T-cell (primary cell): ENCODE measurements around the gene PPP4R1. TPM values are rescaled to one million over a fixed set of nuclear protein-coding genes. Genes with fewer than 3 reads are reported as not detected.

Experiments
- ATAC-seq, 4 experiments: fragments of 200-7000 bp in 3 of 4; fragments of 150-1000 bp in 1 of 4; cut with Tn5 transposase; replicated peaks in 1 of 4; 1 replicate in 3 of 4; 2 replicates in 1 of 4; pipeline ENCODE4 v1.10.0; 2021; ENCODE audit warnings: moderate library complexity in 3 of 4, mild to moderate bottlenecking in 2 of 4, moderate number of reproducible peaks in 1 of 4
- CTCF ChIA-PET, 2 donors: fragments of 300-600 bp; sonication (Branson Sonifier 250); formaldehyde crosslinking; loops; one replicate each; lab custom pipeline; 2022; ENCODE audit warnings: antibody characterized with exemption in 2 of 2; lab: Charles Lee
- POLR2A ChIA-PET, 2 donors: fragments of 300-600 bp; sonication (Branson Sonifier 250); formaldehyde crosslinking; loops; one replicate each; lab custom pipeline; 2022; ENCODE audit warnings: antibody characterized with exemption in 2 of 2; lab: Charles Lee
- DNase-seq, 35 experiments: peaks; one replicate each; pipeline versions ENCODE4 v3.0.0 to v3.0.0-alpha.2; 2013 to 2023
- H3K27ac ChIP-seq: one replicate; pipeline ENCODE4 v1.5.1; 2013; ENCODE audit warnings: low read length
- H3K27me3 ChIP-seq, 2 experiments: replicated peaks in 1 of 2; 1 replicate in 1 of 2; 2 replicates in 1 of 2; pipeline versions ENCODE4 v1.6.1 to v1.7.0; 2013; ENCODE audit warnings: low read length in 1 of 2, mixed read lengths in 1 of 2; ENCODE audit not compliant: control insufficient read depth in 2 of 2, insufficient read depth in 2 of 2; ENCODE audit errors: extremely low read depth in 1 of 2
- H3K36me3 ChIP-seq, 2 donors: 1 replicate in 1 of 2; 2 replicates in 1 of 2; pipeline versions ENCODE4 v1.6.1 to v1.7.0; 2013; ENCODE audit warnings: low read length in 1 of 2; ENCODE audit not compliant: control insufficient read depth in 2 of 2, insufficient read depth in 1 of 2; ENCODE audit errors: extremely low read depth in 1 of 2
- H3K4me1 ChIP-seq, 2 experiments: 1 replicate in 1 of 2; 2 replicates in 1 of 2; pipeline versions ENCODE4 v1.6.1 to v1.7.0; 2013; ENCODE audit warnings: low read length in 2 of 2, mixed read lengths in 1 of 2; ENCODE audit not compliant: insufficient read depth in 2 of 2, control insufficient read depth in 1 of 2; ENCODE audit errors: extremely low read depth in 1 of 2
- H3K4me3 ChIP-seq, 2 donors: 1 replicate in 1 of 2; 2 replicates in 1 of 2; pipeline versions ENCODE4 v1.5.1 to v1.7.0; 2013; ENCODE audit warnings: mild to moderate bottlenecking in 2 of 2, low read length in 1 of 2, moderate library complexity in 1 of 2; ENCODE audit not compliant: control insufficient read depth in 1 of 2; ENCODE audit errors: extremely low read depth in 1 of 2
- H3K9me3 ChIP-seq: 2 replicates; pipeline ENCODE4 v1.7.0; 2013
- H3K27ac Mint-ChIP-seq, 2 donors: one replicate each; pipeline ENCODE4 v1.8.0; 2020 to 2021; ENCODE audit warnings: mild to moderate bottlenecking in 2 of 2, mixed read lengths in 2 of 2
- H3K27me3 Mint-ChIP-seq, 2 donors: one replicate each; pipeline ENCODE4 v1.8.0; 2021 to 2022; ENCODE audit warnings: mixed read lengths in 2 of 2
- H3K36me3 Mint-ChIP-seq: one replicate; pipeline ENCODE4 v1.8.0; 2021; ENCODE audit warnings: mixed read lengths
- H3K4me1 Mint-ChIP-seq, 3 donors: one replicate each; pipeline ENCODE4 v1.8.0; 2020 to 2022; ENCODE audit warnings: mixed read lengths in 3 of 3, mild to moderate bottlenecking in 1 of 3
- H3K4me3 Mint-ChIP-seq, 3 donors: one replicate each; pipeline ENCODE4 v1.8.0; 2020 to 2022; ENCODE audit warnings: mild to moderate bottlenecking in 3 of 3, mixed read lengths in 3 of 3, moderate library complexity in 3 of 3
- H3K9me3 Mint-ChIP-seq, 3 donors: one replicate each; pipeline ENCODE4 v1.8.0; 2020 to 2022; ENCODE audit warnings: mixed read lengths in 3 of 3
- WGBS: methylation state at CpG from one replicate; pipeline ENCODE4 v1.1.5; 2013; ENCODE audit warnings: missing lambda C conversion rate; ENCODE audit not compliant: insufficient coverage; 5-methylcytosine and 5-hydroxymethylcytosine counted together
- total RNA-seq, 35 experiments: library from RNA in 6 of 35; stranded (reverse) in 6 of 35; fragments of 120-200 nt in 1 of 35; gene quantifications; one replicate each; pipeline versions ENCODE4 v1.2.1 to v1.2.4 and lab custom pipeline; 2013 to 2026

Gene PPP4R1
- total RNA-seq, 5 donors from 2014 or later (not counting 1 experiment from before 2014, with no cell fraction given), result 31.5 to 54.7 (median 44.4) TPM

DNA sequence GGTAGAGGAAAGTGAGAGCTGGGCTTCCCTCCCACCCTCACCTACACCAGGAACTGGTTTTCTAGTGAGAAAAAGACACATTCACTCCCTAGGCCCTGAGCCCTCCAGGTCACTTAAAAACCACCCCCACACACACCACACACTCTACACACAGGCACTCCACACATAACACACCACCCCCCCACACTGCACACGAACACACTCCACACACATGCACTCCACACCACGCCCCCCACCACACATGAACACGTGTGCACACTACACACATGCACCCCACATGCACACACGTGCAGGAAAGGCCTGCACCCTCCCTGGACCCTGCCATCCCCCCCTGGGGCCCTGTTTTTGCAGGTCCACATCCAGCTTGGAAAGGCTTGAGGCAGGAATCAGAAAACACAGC is 71.4 kb downstream of the PPP4R1 start:
- Histone ChIP-seq H3K27ac (no peak overlapping the region), H3K36me3 (peaks cover 6 to 27% of the 10 kb centered on the region in 2 donors), H3K4me3 (no peak overlapping the region), H3K9me3 (no peaks in the 10 kb centered on the region), H3K4me1 (no peaks in the 10 kb centered on the region), H3K27me3 (no peaks in the 10 kb centered on the region)
- Mint-ChIP-seq H3K4me3 (no peak overlapping the region), H3K27me3 (no peaks in the 10 kb centered on the region), H3K36me3 (peaks cover 33% of the 10 kb centered on the region), H3K9me3 (peaks cover 0 to 3% (median 0%) of the 10 kb centered on the region in 3 donors), H3K4me1 (peaks cover 0 to 2% (median 0%) of the 10 kb centered on the region in 3 donors), H3K27ac (no peak overlapping the region)
- ATAC-seq (no peak), DNase-seq (no peak)
- POLR2A ChIA-PET, result no interaction called here
- CTCF ChIA-PET, result no interaction called here
- 76% methylated on average over 4 of the region's 4 CpGs for WGBS

DNA sequence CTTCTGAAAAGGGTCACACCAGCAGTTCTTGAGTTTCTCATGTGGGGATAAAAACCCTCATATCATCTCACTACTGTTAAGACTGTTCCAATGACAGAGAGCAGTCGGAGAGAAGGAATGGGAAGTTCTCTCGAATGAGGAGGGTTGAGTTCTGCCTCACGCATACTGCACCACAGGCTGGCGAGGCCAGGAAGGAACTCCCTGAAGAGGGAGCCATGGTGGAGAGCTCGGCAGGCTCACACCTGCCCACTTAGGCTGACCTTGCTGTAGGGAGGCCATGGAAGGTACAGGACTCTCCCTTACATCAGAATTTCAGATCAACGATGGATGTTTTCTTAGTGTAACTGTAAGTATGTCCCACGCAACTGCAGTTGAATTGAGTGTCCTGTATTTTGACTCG is 74.4 kb downstream of the PPP4R1 start:
- H3K27me3 ChIP-seq, result no peaks in the 10 kb centered on the region
- H3K27ac Mint-ChIP-seq, result no peak overlapping the region
- ATAC-seq (no peak), DNase-seq (no peak)
- no peaks in the 10 kb centered on the region for H3K4me1 ChIP-seq
- no peak overlapping the region for H3K27ac ChIP-seq
- H3K27me3 Mint-ChIP-seq, result no peaks in the 10 kb centered on the region
- H3K36me3 Mint-ChIP-seq, result peaks cover 30% of the 10 kb centered on the region
- WGBS, result 95% methylated on average over 7 of the region's 8 CpGs
- no peaks in the 10 kb centered on the region for H3K9me3 ChIP-seq
- peaks cover 9 to 29% of the 10 kb centered on the region in 2 donors for H3K36me3 ChIP-seq
- H3K4me3 ChIP-seq, result no peak overlapping the region
- H3K9me3 Mint-ChIP-seq, result peaks cover 0 to 3% (median 0%) of the 10 kb centered on the region in 3 donors
- H3K4me1 Mint-ChIP-seq, result peaks cover 0 to 2% (median 0%) of the 10 kb centered on the region in 3 donors
- ChIA-PET CTCF (no interaction called here), POLR2A (no interaction called here)
- no peak overlapping the region for H3K4me3 Mint-ChIP-seq

DNA sequence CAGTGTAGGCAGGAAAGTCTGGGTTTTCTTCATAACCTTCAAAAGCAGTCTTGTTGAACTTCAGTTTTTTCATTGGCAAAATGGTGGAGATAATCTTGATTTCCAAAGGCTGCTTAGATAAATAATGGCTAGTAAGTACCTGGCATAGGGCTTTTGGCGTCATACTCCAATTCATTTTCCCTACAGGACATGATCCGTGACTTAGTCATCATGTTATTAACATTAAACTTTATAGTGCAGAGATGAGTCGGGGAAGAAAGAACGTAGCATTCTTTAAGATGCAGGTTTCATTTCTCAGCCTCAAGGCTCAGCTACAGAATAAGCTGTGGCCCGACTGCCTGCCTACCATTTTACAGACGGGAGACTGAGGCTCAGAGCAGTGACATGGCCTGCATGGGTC is 75.1 kb downstream of the PPP4R1 start:
- no peaks in the 10 kb centered on the region for H3K9me3 ChIP-seq
- CTCF ChIA-PET, result no interaction called here
- POLR2A ChIA-PET, result no interaction called here
- DNase-seq (no peak), ATAC-seq (no peak)
- no peaks in the 10 kb centered on the region for H3K4me1 ChIP-seq
- Mint-ChIP-seq H3K9me3 (peaks cover 0 to 3% (median 0%) of the 10 kb centered on the region in 3 donors), H3K4me1 (peaks cover 0 to 1% (median 0%) of the 10 kb centered on the region in 3 donors), H3K36me3 (peaks cover 36% of the 10 kb centered on the region), H3K4me3 (no peak overlapping the region), H3K27me3 (no peaks in the 10 kb centered on the region), H3K27ac (no peak overlapping the region)
- peaks cover 14 to 35% of the 10 kb centered on the region in 2 donors for H3K36me3 ChIP-seq
- no peak overlapping the region for H3K4me3 ChIP-seq
- H3K27ac ChIP-seq, result no peak overlapping the region
- H3K27me3 ChIP-seq, result no peaks in the 10 kb centered on the region
- WGBS, result 92% methylated on average over 2 of the region's 6 CpGs

DNA sequence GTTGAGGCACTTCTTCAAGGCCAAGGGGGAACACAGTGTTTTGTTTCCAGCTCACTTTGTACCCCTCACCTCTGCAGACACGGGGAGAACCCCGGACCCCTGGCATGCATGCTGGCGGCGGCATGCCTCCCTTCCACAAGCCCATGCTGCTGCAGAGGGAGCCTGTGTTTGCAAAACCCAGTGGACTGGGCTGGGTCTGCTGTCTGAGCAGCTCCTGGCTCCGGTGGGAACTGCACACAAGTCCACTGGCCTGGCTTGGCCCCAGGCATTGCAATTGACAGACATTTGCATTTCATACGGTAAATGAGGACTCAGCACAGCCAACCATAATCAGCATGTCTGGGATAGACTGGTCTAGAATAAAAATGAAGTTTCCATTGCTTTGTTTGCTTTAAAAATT is 76.7 kb downstream of the PPP4R1 start:
- ChIA-PET CTCF (interaction anchor here in 1 of 2 donors (0.7 kb wide), 1 partner anchor 74 kb away, joined by 4 read pairs; no protein-coding TSS in a partner anchor), POLR2A (no interaction called here)
- Mint-ChIP-seq H3K36me3 (peaks cover 49% of the 10 kb centered on the region), H3K4me3 (no peak overlapping the region), H3K27ac (no peak overlapping the region), H3K4me1 (no peaks in the 10 kb centered on the region), H3K9me3 (peaks cover 0 to 3% (median 0%) of the 10 kb centered on the region in 3 donors), H3K27me3 (no peaks in the 10 kb centered on the region)
- ATAC-seq (no peak), DNase-seq (no peak)
- 98% methylated on average over 5 of the region's 6 CpGs for WGBS
- Histone ChIP-seq H3K36me3 (peaks cover 17 to 51% of the 10 kb centered on the region in 2 donors), H3K4me1 (no peaks in the 10 kb centered on the region), H3K27me3 (no peaks in the 10 kb centered on the region), H3K4me3 (no peak overlapping the region), H3K27ac (no peak overlapping the region), H3K9me3 (no peaks in the 10 kb centered on the region)

DNA sequence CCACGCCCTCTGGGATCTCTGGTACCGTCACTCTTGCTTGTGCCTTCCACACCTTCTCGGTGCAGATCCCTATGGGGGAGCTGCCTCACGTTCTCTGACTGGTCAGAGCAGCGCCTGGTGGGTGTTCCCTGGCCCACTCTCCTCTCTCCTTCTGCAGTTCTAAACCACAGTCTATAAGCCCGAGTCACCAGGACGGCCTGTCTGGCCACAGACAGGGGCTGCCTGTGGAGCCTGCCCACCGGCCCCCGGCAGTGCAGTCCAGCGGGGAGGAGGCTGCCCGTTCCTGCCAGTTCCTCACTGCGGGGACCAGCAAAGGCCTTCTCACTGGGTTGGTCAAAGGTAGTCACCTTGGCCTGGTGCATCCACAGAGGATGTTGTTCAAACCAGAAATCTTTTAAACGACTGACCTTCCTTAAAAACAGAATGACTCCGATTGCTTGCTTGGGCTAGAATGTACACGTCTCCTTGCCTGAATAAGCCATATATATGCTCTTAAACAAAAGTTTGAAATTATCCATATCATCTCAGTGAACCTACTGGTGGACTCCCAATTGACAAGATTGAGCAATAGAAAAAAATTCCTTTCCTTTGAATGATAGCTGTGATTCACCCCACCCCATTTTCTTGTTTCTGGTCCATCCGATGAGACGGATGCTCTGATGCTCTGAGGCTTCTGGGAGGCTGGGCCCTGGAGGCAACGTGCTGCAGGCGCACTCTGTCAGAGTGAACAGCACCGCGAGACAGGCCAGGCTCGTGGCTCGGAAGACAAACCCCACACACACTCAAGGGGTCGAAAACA is 77.8 kb downstream of the PPP4R1 start:
- no peak overlapping the region for H3K27ac Mint-ChIP-seq

DNA sequence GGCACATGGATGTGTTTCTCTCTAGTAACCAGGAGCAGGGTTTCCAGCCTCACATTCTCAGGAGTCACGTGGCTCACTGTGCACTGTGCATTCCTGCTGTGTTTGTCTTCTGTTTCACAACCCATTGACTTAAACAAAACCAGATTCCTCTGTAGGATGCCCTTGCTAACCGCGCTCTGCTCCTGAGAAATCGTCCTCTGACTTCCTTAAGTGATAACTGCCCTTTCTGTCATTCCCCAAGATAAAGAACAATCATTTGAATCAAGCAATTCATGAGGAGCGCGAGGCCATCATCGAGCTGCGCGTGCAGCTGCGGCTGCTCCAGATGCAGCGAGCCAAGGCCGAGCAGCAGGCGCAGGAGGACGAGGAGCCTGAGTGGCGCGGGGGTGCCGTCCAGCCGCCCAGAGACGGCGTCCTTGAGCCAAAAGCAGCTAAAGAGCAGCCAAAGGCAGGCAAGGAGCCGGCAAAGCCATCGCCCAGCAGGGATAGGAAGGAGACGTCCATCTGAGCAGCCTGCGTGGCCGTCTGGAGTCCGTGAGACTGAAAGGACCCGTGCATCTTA is 78.8 kb downstream of the PPP4R1 start:
- Histone ChIP-seq H3K27me3 (no peaks in the 10 kb centered on the region), H3K36me3 (peaks cover 17 to 68% of the 10 kb centered on the region in 2 donors), H3K4me3 (no peak overlapping the region), H3K4me1 (no peaks in the 10 kb centered on the region), H3K27ac (no peak overlapping the region), H3K9me3 (no peaks in the 10 kb centered on the region)
- CTCF ChIA-PET, result no interaction called here
- no peak overlapping the region for H3K4me3 Mint-ChIP-seq
- DNase-seq (no peak), ATAC-seq (no peak)
- no peaks in the 10 kb centered on the region for H3K9me3 Mint-ChIP-seq
- H3K4me1 Mint-ChIP-seq, result no peaks in the 10 kb centered on the region
- POLR2A ChIA-PET, result no interaction called here
- H3K36me3 Mint-ChIP-seq, result peaks cover 64% of the 10 kb centered on the region
- H3K27me3 Mint-ChIP-seq, result no peaks in the 10 kb centered on the region
- 95% methylated on average over 26 of the region's 27 CpGs for WGBS
- H3K27ac Mint-ChIP-seq, result no peak overlapping the region

More for the DNA sequence above, 77.8 kb downstream of the PPP4R1 start:
- Mint-ChIP-seq H3K4me1 (no peaks in the 10 kb centered on the region), H3K9me3 (peaks cover 0 to 1% (median 0%) of the 10 kb centered on the region in 3 donors), H3K4me3 (no peak overlapping the region), H3K27me3 (no peaks in the 10 kb centered on the region), H3K36me3 (peaks cover 57% of the 10 kb centered on the region)
- DNase-seq (no peak), ATAC-seq (no peak)
- ChIA-PET CTCF (no interaction called here), POLR2A (no interaction called here)
- Histone ChIP-seq H3K27ac (no peak overlapping the region), H3K9me3 (no peaks in the 10 kb centered on the region), H3K4me1 (no peaks in the 10 kb centered on the region), H3K4me3 (no peak overlapping the region), H3K36me3 (peaks cover 17 to 60% of the 10 kb centered on the region in 2 donors), H3K27me3 (no peaks in the 10 kb centered on the region)
- WGBS, result 99% methylated on average over 15 of the region's 24 CpGs
